GM21423 (cell line): ENCODE results near the gene PKMYT1.

Experiments
- ATAC-seq: cut with Tn5 transposase; IDR thresholded peaks from one replicate; pipeline ENCODE4 v1.9.1; 2021; ENCODE audit warnings: mild to moderate bottlenecking, moderate library complexity; ENCODE audit not compliant: unreplicated experiment

Gene PKMYT1

DNA sequence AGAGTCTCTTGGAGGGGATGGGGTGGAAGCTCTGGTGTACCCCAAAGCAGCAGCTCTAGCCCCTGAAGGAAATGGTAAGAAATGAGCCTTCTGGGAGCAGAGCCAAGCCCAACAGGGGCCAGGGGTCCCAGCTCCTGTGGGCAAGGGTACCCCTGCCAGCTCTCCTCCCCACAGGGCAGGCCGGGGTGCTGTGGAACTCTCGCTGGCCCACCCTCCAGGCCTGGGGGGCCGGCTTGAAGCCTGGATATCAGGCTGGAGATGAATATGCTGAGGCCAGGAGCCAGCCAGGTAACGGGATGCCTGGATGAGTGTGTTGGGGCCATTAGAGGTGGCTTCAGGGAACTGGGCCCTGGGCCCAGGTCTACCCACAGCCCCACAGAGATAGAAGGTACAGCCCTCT lies 20.3 kb upstream of the PKMYT1 start:
- no peak for ATAC-seq

DNA sequence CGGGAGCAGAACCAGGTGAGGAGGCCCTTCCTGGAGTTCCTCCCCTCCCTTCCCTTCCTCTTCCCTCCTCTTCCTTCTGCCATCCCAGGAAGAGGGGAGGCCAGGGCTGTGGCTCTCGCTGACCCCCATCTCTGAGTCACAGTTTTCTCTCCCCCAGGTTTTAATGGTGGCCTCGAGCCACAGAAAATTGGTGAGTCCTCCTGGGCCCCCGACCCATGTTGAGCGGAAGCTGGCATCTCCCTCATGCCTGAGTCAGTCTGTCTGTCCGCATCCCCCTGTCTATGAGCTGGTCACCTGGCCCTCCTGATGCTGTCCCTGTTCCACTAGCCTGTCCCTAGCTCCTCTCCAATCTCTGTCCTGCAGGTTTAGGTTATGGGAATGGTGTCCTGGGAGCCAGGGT lies 19.7 kb upstream of the PKMYT1 start:
- no peak for ATAC-seq

DNA sequence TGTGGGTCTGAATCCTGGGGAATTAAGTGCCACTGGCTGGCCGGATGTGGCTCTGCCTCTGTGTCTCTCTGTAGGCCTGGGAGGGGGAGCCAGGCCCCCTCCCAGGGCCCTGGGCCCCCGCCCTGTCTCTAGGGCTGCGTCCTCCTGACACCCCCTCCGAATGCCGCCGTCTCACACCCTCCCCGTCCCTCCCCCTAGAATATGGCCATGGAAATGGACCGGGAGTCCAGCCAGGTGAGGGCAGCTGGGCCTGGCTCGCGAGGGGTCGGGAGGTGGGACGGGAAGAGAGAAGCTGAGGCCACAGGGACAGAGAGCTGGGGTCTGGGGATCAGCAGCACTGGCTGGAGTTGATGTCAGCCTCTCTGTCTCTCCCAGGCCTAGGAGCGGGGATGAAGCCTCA lies 16.1 kb upstream of the PKMYT1 start:
- no peak for ATAC-seq

DNA sequence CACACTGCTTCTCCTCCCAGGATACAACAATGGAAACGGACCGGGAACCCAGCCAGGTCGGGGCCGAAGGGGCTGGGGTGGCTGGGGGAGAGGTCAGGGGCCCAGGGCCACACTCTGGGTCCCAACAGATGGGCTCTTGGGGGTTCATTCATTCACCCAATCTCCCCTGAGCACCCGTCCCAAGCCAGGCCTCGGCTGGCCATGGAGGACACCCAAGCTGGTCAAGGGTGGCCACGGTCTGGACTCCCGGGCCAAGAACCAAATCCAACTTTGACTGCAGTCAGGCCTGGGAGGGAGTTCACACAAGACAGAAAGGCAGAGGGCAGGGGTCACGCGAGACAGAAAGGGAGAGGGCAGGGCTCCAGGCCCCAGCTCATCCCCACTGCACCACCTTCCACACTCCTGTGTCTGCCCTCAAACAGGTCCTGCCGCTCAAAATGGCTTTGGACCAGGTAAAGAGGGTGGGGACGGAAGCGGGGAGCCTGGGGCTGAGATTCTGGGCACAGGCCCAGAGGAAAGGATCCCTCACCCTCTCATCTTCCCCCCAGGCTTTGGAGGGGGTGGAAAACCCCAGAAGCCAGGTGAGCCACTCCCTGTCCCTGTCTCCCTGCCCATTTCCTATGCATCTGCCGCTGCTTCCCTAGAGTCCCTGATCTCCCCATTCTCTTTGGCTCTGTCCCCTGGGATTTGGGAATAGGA lies 12.3 kb upstream of the PKMYT1 start:
- ATAC-seq: no peak

DNA sequence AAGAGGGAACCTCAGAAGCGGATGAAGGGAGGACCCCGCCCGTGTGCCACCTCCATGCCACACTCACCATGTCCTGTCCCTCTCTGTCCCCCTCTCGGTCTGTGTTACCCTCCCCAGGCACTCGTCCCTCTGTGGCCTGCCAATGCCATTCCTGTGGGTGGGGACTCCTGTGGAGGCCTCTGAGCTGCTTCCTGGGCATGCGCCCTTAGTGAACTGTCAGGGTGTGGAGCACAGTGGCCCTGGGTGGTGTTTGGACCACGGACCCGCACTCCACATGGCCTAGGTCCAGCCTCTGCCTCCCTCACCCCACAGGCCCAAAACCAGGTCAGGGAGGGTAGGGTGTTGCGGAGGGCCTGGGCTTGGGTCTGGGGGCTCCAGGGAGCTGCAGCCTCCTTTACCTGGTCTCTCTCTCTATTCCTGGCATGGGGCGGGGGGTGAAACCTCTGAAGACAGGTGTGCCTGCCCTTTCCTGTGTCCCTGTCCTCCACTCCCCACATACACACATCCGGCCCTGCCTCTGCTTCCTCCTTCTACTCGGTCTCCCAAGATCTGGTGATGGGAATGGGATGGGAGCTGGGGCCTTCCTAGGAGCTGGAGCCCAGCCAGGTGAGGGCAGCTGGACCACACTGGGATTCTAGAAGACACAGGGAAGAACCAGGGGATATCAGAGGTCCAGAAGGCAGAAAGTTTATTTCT lies 11.5 kb upstream of the PKMYT1 start:
- ATAC-seq: no peak

DNA sequence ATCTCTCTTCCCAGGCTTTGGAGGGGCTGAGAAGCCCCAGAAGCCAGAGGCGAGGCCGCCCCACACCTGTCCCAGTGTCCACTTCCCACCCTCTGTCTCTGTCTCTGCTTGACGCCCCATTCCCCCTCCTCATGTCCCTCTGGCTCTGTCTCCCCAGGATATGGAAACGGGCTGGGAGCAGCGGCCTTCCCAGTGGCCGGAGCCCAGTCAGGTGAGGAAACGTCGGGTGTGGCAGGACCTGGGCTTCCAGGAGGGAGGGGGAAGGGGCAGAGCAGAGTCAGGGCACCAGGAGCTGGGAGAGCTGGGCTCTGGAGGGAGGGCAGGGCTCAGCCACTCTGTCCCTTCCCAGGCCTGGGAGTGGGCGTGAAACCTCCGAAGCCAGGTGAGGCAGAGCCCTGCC lies 10.6 kb upstream of the PKMYT1 start:
- no peak for ATAC-seq

DNA sequence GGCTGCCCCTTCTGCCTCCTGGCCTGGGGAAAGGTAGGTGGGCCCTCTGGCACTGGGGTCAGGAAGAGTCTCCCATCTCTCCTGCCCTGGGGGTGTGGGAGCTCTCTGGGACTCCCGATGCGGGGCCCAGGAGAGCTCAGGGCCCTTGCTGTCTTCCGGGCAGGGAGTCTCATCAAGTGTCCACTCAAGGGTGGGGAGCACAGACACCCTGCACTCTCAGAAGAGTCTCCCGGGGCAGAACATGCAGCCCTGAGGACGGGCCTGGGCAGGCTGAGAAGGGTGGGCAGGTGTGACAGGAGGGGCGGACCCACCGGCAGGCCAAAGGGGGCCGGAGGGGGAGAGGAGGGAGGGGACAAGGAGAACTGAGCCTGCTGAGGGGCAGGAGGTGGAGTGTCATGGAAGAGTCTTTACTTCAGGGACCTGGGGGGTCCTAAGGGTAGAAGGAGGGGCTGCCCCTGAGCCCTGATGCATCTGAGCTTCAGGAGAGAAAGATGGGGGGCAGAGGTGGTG lies 8.4 kb upstream of the PKMYT1 start:
- ATAC-seq: no peak

DNA sequence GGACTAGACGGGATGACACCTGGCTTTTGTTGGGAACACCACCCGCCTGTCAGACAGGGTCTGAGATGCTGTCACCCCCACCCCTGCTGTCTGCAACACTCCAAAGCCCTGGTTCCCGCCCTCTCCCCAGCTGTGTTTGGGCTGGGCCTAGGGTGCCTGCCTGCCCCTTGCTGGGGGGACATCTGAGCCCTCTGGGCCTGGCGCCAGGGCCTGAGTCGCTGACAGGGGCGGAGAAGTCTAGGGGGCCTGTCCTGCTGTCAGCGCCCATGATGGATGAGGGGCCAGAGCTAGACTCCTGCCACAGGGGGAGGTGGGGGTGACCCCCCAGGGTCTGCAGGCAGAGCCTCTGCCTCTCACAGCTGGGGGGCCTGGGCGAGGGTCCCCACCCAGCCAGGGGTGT lies 7.6 kb upstream of the PKMYT1 start:
- ATAC-seq: no peak

DNA sequence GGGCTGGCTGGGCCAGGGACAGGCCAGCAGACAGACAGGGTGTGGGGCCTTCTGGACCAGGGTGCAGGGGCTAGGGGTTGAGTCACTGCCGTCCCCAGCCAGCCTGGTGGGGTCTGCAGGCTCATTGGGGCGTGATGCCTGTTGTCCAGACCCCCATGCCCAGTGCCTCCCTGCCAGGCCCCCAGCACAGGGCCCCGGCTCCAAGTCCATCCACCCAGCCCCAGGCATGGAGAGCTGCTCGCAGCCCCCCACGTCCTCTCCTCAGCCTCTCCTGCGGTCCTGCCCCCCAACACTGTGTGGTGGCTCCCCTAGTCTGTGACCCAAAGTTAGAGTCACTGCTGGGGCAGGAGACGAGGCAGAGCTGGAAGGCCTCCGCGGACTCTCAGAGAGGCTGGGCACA lies 7.0 kb upstream of the PKMYT1 start:
- ATAC-seq: no peak

DNA sequence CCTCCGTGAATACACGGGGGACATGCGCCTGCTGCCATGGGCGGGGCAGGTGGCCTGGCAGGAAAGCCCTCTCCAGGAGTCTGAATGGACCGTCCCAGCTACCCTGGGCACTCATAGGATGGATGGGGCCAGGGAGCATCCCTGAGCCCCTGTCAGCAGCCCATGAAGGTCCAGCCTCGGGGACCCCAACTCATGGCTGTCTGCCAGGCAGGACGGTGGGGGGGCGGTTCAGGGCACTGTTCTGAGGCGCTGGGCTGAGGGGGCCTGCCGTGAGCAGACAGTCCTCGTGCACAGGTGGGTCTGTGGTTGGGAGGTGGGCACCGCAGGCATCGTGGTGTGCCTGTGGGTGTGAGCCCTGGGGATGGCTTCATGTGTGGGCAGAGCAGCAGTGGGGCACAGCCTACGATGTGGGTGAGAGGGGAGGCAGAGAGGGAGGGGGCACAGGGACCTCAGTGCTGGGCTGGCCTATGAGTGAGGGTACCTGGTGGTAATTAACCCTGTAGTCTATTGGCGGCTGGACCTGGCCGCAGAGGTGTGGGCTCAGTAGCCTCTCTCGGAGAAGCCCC lies 6.5 kb upstream of the PKMYT1 start:
- no peak for ATAC-seq

DNA sequence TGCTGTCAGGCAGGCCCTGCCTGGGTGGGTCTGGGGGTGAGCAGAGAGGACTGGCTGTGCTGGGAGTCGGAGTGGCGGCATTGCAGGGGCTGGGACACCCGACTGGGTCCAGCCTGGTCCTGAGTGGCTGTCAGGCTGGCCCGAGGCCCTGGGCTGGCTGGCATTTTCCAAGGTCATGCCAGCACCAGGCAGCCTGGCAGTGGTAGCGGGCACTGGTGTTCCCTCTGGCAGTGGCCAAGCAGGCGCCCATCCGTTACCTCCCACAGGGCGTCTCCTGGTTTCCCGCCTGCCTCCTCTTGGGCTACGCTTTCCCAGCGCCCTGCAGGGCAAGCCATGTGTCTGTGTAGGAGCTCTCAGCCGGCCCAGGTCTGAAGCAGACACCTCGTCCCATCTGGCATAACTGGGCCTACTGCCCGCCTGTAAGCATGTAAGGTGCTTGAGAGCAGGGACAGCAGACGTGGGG lies 5.7 kb upstream of the PKMYT1 start:
- no peak for ATAC-seq

DNA sequence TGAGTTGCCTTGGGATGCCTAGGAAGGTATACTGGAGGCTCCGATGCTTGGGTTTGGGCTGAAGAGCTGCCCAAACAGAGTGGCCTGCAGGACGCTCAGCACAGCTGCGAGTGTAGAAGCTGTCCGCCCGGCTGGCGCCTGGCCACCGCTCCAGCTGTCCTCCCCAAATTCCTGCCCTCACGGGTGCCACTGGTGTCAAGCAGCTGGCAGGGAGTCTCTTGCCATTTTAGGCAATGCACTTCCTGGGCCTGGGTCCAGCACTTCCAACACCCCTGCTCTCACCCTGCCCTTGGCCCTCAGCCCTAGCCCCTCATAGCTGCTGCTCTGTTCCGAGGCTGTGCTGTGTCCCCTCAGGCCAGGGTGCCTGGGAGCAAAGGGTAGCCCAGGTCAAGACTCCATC lies 5.2 kb upstream of the PKMYT1 start:
- no peak for ATAC-seq

DNA sequence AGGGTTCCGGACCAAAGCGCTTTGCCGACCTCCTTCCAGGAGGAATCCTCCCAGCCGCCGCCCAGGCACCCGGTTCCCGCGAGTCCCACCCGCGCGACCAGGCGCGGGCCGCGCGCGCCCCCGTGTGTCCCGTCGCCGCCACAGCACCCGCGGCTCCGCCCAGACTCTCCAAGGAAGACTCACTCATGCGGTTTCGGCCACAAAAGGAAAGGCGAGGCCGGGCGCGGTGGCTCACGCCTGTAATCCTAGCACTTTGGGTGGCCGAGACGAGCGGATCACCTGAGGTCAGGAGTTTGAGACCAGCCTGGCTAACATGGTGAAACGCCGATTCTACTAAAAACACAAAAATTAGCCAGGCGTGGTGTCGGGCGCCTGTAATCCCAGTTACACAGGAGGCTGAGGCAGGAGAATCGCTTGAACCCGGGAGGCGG lies 3.5 kb upstream of the PKMYT1 start:
- ATAC-seq: peak; percentile 30

DNA sequence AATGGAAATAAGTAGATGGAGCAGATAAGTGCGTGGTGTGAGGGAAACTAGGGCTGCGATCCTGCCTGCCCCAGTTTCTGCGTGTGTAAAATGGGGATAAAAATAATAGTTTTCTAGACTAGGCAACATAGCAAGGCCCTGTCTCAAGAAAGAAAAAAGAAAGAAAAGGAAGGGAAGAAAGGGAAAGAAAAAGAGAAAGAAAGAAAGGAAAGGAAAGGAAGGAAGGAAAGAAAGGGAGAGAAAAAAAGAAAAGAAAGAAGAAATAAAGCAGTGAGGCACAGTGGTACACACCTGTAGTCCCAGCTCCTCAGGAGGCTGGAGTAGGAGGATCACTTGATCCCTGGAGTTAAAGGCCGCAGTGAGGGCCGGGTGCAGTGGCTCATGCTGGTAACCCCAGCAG lies 2.2 kb upstream of the PKMYT1 start:
- no peak for ATAC-seq

DNA sequence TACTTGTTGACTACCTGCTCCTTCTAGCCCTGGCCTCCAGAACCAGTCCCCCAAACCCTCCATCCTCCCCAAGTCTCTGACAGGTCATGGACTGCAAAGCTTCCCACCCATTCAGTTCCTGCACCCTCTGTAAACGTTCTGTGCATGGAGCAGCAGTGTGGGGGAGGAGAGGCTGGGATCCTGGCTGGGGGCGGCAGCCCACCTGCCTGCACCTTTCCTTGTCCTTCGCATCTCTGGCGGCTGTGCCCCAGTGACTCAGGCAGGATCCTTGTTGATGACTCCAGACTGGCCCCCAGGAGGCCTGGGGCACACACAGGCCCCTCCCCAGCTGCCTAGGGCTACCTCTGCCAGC lies 1.6 kb upstream of the PKMYT1 start:
- no peak for ATAC-seq

DNA sequence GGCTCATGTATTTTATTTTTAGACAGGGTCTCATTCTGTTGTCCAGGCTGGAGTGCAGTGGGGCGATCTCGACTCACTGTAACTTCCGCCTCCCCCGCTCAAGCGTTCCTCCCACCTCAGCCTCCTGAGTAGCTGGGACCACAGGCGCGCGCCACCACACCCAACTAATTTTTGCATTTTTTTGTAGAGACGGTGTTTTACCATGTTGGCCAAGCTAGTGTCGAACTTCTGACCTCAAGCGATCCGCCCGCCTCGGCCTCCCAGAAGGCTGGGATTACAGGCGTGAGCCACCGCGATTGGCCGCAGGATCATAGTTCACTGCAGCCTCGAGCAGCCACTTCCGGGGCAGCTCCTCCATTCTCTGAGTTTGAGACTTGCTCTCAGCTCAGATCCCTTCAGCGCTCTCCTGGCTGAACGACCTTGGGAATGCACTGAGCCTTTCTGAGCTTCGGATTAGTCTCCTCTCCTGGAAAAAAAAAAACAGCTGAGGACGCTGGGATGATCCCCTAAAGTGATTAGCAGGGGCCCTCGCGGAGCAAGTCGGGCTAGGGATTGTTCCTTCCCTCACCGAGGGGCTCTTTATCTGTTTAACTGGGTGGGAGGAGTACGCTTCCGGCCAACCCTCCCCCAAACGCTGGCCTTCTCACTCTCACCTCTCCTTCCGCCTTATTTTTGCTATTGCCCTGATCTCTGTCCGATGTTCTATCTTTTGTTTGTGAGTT lies 1.1 kb upstream of the PKMYT1 start:
- ATAC-seq: no peak

DNA sequence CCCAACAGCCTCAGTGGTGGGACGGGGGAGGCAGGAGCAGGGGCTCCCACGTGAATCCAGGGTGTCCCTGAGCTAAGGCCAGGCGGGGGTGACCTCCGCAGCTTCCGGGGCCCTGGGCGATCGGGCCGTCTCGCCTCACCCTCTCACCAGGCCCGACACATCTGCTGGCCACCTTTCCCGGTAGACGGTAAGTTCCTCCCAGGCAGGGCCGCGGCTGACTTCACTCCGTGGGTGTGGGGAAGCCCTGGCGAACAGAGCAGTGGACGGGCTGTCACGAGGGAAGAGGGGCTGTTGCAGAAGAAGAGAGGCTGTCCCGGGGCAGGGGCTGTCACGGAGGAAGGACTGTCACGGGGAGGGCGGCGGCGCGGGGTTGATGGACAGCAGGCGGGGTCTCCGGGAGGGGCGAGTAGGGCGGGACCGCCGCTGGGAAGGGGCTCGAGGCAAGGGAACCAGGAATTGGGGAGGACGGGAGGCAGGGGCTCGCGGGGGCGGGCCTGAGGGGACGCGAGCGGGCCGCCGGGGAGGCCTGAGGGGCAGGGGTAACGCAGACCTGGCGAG lies 498 bp downstream of the PKMYT1 start:
- peak; percentile 4 for ATAC-seq

DNA sequence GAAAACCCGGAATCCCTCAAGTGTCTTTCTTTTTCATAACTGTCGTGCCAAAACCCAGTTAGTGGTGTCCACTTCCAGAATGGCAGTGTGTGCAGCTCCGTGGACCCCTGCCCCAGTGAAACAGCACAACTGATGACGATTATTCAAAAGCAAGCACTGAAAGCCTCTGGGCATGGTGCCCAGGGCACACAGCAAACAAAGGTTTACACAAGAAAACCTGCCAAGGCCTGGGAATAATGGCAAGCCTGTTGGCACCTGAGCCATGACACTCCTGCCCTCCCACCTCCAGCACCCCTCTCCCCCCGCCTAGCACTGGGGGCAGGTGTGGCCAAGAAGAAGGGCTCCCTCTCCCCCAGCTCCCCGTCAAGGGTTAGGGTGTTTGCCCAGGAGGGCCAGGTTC lies 2.8 kb downstream of the PKMYT1 start:
- no peak for ATAC-seq

DNA sequence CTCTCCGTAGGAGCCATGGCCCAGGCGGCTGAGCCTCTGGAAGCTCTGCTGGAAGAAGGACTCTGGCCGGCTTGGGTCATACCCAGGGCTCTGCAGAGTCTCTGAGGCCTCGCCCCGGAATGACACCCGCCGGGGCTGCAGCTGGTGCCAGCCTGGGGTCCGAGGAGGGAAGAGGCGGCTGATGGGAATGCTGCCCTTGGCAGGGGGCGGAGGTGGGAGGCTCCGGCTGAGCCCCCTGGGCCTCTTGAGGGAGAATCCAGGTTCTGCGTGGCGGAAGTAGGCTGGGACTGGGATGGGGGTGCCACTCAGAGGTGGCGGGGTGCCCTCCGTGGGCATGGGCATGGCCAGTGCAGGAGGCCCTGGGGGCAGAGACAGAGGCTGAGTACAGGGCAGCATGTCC lies 3.6 kb downstream of the PKMYT1 start:
- ATAC-seq: no peak

DNA sequence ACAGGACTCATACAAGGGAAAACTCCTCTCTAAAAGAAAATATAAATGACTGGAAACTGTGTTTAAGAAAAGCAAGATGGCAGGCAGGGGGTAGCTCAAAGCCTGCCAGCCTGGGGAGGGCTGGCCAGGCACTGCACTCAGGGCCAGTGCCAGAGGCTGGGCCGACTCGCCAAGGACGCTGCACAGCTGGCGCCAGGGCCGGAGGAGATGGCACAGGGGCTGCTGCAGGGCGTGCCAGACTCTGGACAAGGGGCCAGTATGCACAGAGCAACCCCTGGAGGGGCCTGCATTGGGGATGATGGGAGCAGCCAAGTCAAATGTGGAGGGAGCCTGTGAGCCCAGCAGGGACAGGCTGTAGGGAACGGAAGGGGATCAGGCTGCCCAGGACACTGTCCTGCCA lies 4.0 kb downstream of the PKMYT1 start:
- no peak for ATAC-seq

DNA sequence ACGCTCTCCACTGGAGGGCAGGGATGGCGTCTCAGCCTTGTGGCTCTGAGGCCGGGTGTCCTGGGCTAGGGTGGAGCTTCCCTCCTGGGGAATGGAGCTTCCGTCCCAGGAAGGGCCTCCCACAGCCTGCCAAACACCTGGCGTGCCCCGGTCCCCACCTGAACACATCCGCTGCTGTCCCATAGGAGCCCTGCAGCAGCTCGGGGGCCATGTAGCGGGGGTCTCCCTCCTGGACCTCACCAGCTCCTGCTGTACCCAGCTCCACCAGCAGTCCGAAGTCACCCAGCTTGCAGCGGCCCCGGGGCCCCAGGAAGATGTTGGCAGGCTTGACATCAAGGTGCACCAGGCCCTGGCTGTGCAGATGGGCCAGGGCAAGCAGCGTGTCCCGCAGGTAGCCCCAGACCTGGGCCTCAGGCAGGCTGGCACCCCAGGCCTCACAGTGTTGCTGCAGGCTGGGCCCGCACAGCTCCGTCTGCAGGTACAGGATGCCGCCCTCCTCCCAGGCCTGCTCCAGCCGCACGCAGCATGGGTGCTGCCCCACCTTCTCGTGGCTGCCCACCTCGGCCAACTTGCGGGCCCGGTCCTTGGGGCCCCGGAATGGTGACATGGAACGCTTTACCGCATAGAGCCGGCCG lies 5.0 kb downstream of the PKMYT1 start:
- ATAC-seq: no peak
